H1 (cell line): ENCODE results near the gene ZNF81. TPM values are rescaled to one million over a fixed set of nuclear protein-coding genes. Genes with fewer than 3 reads are reported as not detected.

Source experiments
- CTCF ChIA-PET: fragments of 300-600 bp; sonication (Branson Sonifier 250); formaldehyde crosslinking; loops from one replicate; lab custom pipeline; 2021; ENCODE audit not compliant: partially characterized antibody; lab: Charles Lee
- POLR2A ChIA-PET: fragments of 300-600 bp; sonication (Branson Sonifier 250); formaldehyde crosslinking; loops from one replicate; lab custom pipeline; 2021; ENCODE audit warnings: inconsistent platforms; ENCODE audit not compliant: partially characterized antibody; lab: Charles Lee
- DNase-seq, 2 experiments: peaks; one replicate each; pipeline versions ENCODE4 v3.0.0 to v3.0.0-alpha.2; 2010 to 2022; ENCODE audit warnings: low spot score in 2 of 2, low read depth in 1 of 2, mixed read lengths in 1 of 2
- FAIRE-seq: peaks from 2 replicates; lab custom pipeline; 2011; peaks lifted over from hg19 to GRCh38; lab: Jason Lieb, UNC
- H2AFZ ChIP-seq: 2 replicates; pipeline ENCODE4 v1.8.1; 2012; ENCODE audit warnings: low read length, inconsistent platforms
- H2AK5ac ChIP-seq: 2 replicates; pipeline ENCODE4 v1.6.1; 2013; ENCODE audit warnings: low read depth, low read length
- H2BK120ac ChIP-seq: replicated peaks from 2 replicates; pipeline ENCODE3; 2013; ENCODE audit warnings: low read depth, low read length, inconsistent platforms
- H2BK12ac ChIP-seq: 2 replicates; pipeline ENCODE4 v1.6.1; 2013; ENCODE audit warnings: low read depth, low read length
- H2BK15ac ChIP-seq: 2 replicates; pipeline ENCODE4 v1.6.1; 2013; ENCODE audit warnings: low read length
- H2BK20ac ChIP-seq: 2 replicates; pipeline ENCODE4 v1.6.1; 2013; ENCODE audit warnings: low read length
- H2BK5ac ChIP-seq: 2 replicates; pipeline ENCODE4 v1.6.1; 2013; ENCODE audit warnings: low read depth, low read length
- H3K14ac ChIP-seq: 2 replicates; pipeline ENCODE4 v1.6.1; 2013; ENCODE audit warnings: inconsistent platforms; ENCODE audit not compliant: insufficient read length
- H3K18ac ChIP-seq: 2 replicates; pipeline ENCODE4 v1.6.1; 2013; ENCODE audit warnings: low read length; ENCODE audit errors: extremely low read depth
- H3K23ac ChIP-seq: 2 replicates; pipeline ENCODE4 v1.6.1; 2013; ENCODE audit warnings: inconsistent platforms; ENCODE audit not compliant: insufficient read length
- H3K23me2 ChIP-seq: 2 replicates; pipeline ENCODE4 v1.6.1; 2013; ENCODE audit warnings: low read depth, low read length
- H3K27ac ChIP-seq: 2 replicates; pipeline ENCODE4 v1.6.1; 2011; ENCODE audit warnings: low read depth, low read length, inconsistent platforms
- H3K27me3 ChIP-seq, 4 experiments: replicated peaks in 1 of 4; 1 replicate in 1 of 4; 2 replicates in 3 of 4; pipeline versions ENCODE4 v1.6.1 to v1.8.1; 2011 to 2013; ENCODE audit warnings: low read length in 3 of 4, mild to moderate bottlenecking in 3 of 4, inconsistent platforms in 2 of 4, mixed read lengths in 2 of 4, moderate library complexity in 1 of 4; ENCODE audit not compliant: control insufficient read depth in 3 of 4, insufficient read depth in 3 of 4; ENCODE audit errors: extremely low read depth in 1 of 4
- H3K36me3 ChIP-seq, 4 experiments: 2 replicates each; pipeline versions ENCODE4 v1.6.1 to v1.8.1; 2011 to 2013; ENCODE audit warnings: mild to moderate bottlenecking in 4 of 4, low read length in 3 of 4, moderate library complexity in 2 of 4, control low read depth in 1 of 4, inconsistent platforms in 1 of 4; ENCODE audit not compliant: insufficient read depth in 4 of 4, control insufficient read depth in 2 of 4
- H3K4ac ChIP-seq: replicated peaks from 2 replicates; pipeline ENCODE3; 2013; ENCODE audit warnings: low read length, low read depth, mixed read lengths, inconsistent platforms; ENCODE audit not compliant: insufficient read length
- H3K4me1 ChIP-seq, 4 experiments: replicated peaks in 1 of 4; 1 replicate in 1 of 4; 2 replicates in 3 of 4; pipeline versions ENCODE4 v1.6.1 to v1.8.1; 2011 to 2013; ENCODE audit warnings: low read length in 3 of 4, inconsistent platforms in 2 of 4, mixed read lengths in 1 of 4; ENCODE audit not compliant: insufficient read depth in 4 of 4, control insufficient read depth in 3 of 4
- H3K4me2 ChIP-seq, 2 experiments: 2 replicates each; pipeline versions ENCODE4 v1.6.1 to v1.8.1; 2011 to 2013; ENCODE audit warnings: low read depth in 2 of 2, low read length in 2 of 2, control low read depth in 1 of 2, inconsistent platforms in 1 of 2, mild to moderate bottlenecking in 1 of 2; ENCODE audit not compliant: insufficient read depth in 1 of 2
- H3K4me3 ChIP-seq, 4 experiments: fragments of 200-600, 300-600 bp in 1 of 4; sonication (generic), shearing (Covaris generic), sonication (Bioruptor Twin) in 1 of 4; 2 replicates each; pipeline versions ENCODE4 v1.5.1 to v1.8.1; 2011 to 2016; ENCODE audit warnings: low read length in 4 of 4, low read depth in 3 of 4, control low read depth in 2 of 4, inconsistent platforms in 2 of 4, mild to moderate bottlenecking in 2 of 4, mixed read lengths in 1 of 4, moderate library complexity in 1 of 4; ENCODE audit not compliant: insufficient read depth in 2 of 4; ENCODE audit errors: extremely low read depth in 1 of 4
- H3K56ac ChIP-seq: replicated peaks from 2 replicates; pipeline ENCODE3; 2013; ENCODE audit warnings: low read depth, mild to moderate bottlenecking, mixed read lengths, low read length, inconsistent platforms; ENCODE audit not compliant: insufficient read length
- H3K79me1 ChIP-seq: 2 replicates; pipeline ENCODE4 v1.6.1; 2013; ENCODE audit warnings: low read depth, low read length, control low read depth
- H3K79me2 ChIP-seq, 2 experiments: 2 replicates each; pipeline versions ENCODE4 v1.6.1 to v1.8.1; 2012 to 2013; ENCODE audit warnings: low read length in 2 of 2, mild to moderate bottlenecking in 2 of 2, inconsistent platforms in 1 of 2; ENCODE audit not compliant: insufficient read depth in 2 of 2, control insufficient read depth in 1 of 2
- H3K9ac ChIP-seq, 4 experiments: replicated peaks in 1 of 4; 1 replicate in 1 of 4; 2 replicates in 3 of 4; pipeline versions ENCODE4 v1.6.1 to v1.8.1; 2011 to 2013; ENCODE audit warnings: low read depth in 3 of 4, low read length in 3 of 4, control low read depth in 2 of 4, mild to moderate bottlenecking in 2 of 4, moderate library complexity in 2 of 4, inconsistent platforms in 1 of 4; ENCODE audit errors: extremely low read depth in 1 of 4
- H3K9me3 ChIP-seq, 2 experiments: 2 replicates each; pipeline versions ENCODE4 v1.6.1 to v1.8.1; 2012 to 2013; ENCODE audit warnings: mild to moderate bottlenecking in 2 of 2, moderate library complexity in 2 of 2, control low read depth in 1 of 2, inconsistent platforms in 1 of 2, low read depth in 1 of 2, low read length in 1 of 2, mixed read lengths in 1 of 2; ENCODE audit not compliant: insufficient read depth in 2 of 2
- H4K20me1 ChIP-seq, 2 experiments: replicated peaks in 1 of 2; 2 replicates each; pipeline versions ENCODE3 to v1.8.1; 2011 to 2013; ENCODE audit warnings: inconsistent platforms in 2 of 2, low read length in 2 of 2, mild to moderate bottlenecking in 1 of 2; ENCODE audit not compliant: insufficient read depth in 2 of 2, control insufficient read depth in 1 of 2
- H4K5ac ChIP-seq: 2 replicates; pipeline ENCODE4 v1.6.1; 2013; ENCODE audit warnings: low read length, low read depth, mixed read lengths, inconsistent platforms; ENCODE audit not compliant: insufficient read length
- H4K8ac ChIP-seq: 2 replicates; pipeline ENCODE4 v1.8.0; 2013; ENCODE audit warnings: mild to moderate bottlenecking, moderate library complexity, low read length, inconsistent platforms; ENCODE audit not compliant: insufficient read depth; ENCODE audit errors: extremely low read depth
- H4K91ac ChIP-seq: replicated peaks from 2 replicates; pipeline ENCODE3; 2013; ENCODE audit warnings: low read length, mixed read lengths, inconsistent platforms; ENCODE audit not compliant: insufficient read length
- CREB1 ChIP-seq: IDR thresholded peaks from 2 replicates; pipeline ENCODE4 v1.6.1; 2012; ENCODE audit warnings: inconsistent platforms
- MAFK ChIP-seq: IDR thresholded peaks from 2 replicates; pipeline ENCODE4 v1.6.1; 2012; ENCODE audit warnings: low read depth, mild to moderate bottlenecking, improper control_type of control experiment, low read length
- SP2 ChIP-seq: IDR thresholded peaks from 2 replicates; pipeline ENCODE4 v1.6.1; 2012; ENCODE audit warnings: mild to moderate bottlenecking, low read length, inconsistent platforms
- WGBS, 2 experiments: shearing (Covaris generic) in 1 of 2; methylation state at CpG; one replicate each; pipeline versions ENCODE4 v1.1.6 to v1.1.7; 2013 to 2015; ENCODE audit warnings: low lambda C conversion rate in 2 of 2, mixed read lengths in 2 of 2, inconsistent platforms in 1 of 2, low coverage in 1 of 2, missing lambda C conversion rate in 1 of 2; ENCODE audit not compliant: insufficient replicate concordance in 2 of 2, insufficient coverage in 1 of 2, insufficient read length in 1 of 2; ENCODE audit errors: extremely low coverage in 1 of 2, missing lambda C conversion rate in 1 of 2; 5-methylcytosine and 5-hydroxymethylcytosine counted together
- polyA plus RNA-seq, 7 experiments: library from polyadenylated mRNA; depleted of rRNA in 3 of 7; stranded (reverse) in 5 of 7; unstranded in 2 of 7; fragments of >200 nt in 5 of 7; fragments of 200-250 nt in 2 of 7; gene quantifications; 1 replicate in 5 of 7; 2 replicates in 1 of 7; 4 replicates in 1 of 7; pipeline versions ENCODE4 v1.2.1 to v1.2.3, GENCODE V29; 2011 to 2013; ENCODE audit warnings: missing spikeins in 2 of 7, mixed read lengths in 2 of 7
- total RNA-seq: library from RNA; stranded (reverse); fragmentation: NEBNext Ultra II Directional; extraction: Animal tissue kit (Norgen Biotek cat#: 25700); gene quantifications from 2 replicates; pipeline ENCODE4 v1.2.1, GENCODE V29; 2021

Gene ZNF81
- total and polyA plus RNA-seq, 2 of the 8 experiments (the other 6 are each of a cell fraction or from before 2014, with no cell fraction given), result 3.4 to 10.0 TPM

GRCh38 chrX:47796433-47796906 lies 40.2 kb upstream of the ZNF81 start:
- no peaks in the 10 kb centered on the region for H3K23me2 ChIP-seq
- H3K9me3 ChIP-seq, result no peaks in the 10 kb centered on the region
- no peak overlapping the region for H2BK120ac ChIP-seq
- H3K14ac ChIP-seq, result no peak overlapping the region
- no peaks in the 10 kb centered on the region for H3K27me3 ChIP-seq
- no peaks in the 10 kb centered on the region for H3K36me3 ChIP-seq
- H3K4me1 ChIP-seq, result no peaks in the 10 kb centered on the region
- no peak overlapping the region for H3K4ac ChIP-seq
- ChIA-PET CTCF (no interaction called here), POLR2A (no interaction called here)
- no peak overlapping the region for H3K4me2 ChIP-seq
- H2BK20ac ChIP-seq, result no peak overlapping the region
- H4K91ac ChIP-seq, result no peak overlapping the region
- no peak overlapping the region for H3K9ac ChIP-seq
- no peak overlapping the region for H3K4me3 ChIP-seq
- H3K79me1 ChIP-seq, result no peaks in the 10 kb centered on the region
- 93% methylated on average over 3 of the region's 3 CpGs; no CpG with 5 or more reads in 1 of the 2 experiments for WGBS, 2 experiments
- H3K23ac ChIP-seq, result no peak overlapping the region
- H3K79me2 ChIP-seq, result no peaks in the 10 kb centered on the region
- FAIRE-seq (no peak), DNase-seq (no peak)
- no peak overlapping the region for H3K18ac ChIP-seq
- no peak overlapping the region for H3K56ac ChIP-seq
- no peaks in the 10 kb centered on the region for H4K20me1 ChIP-seq
- no peak overlapping the region for H4K5ac ChIP-seq
- no peak overlapping the region for H2AFZ ChIP-seq
- H2BK15ac ChIP-seq, result no peak overlapping the region
- H4K8ac ChIP-seq, result no peak overlapping the region
- H3K27ac ChIP-seq, result no peak overlapping the region
- H2BK5ac ChIP-seq, result no peak overlapping the region
- no peak overlapping the region for H2BK12ac ChIP-seq
- TF ChIP-seq CREB1, result no peak
- no peak for TF ChIP-seq MAFK
- no peak for TF ChIP-seq SP2
- H2AK5ac ChIP-seq, result no peak overlapping the region
